Forelimb muscle (tissue), 1 donor: ENCODE results near the gene BLM. TPM values are rescaled to one million over a fixed set of nuclear protein-coding genes. Genes with fewer than 3 reads are reported as not detected.
"Not testable (repeated sequence)": the region's sequence is repeated elsewhere in the genome, so short reads cannot be mapped to it uniquely, and the experiment has no call there.

Experiments used
- DNase-seq: peaks from one replicate; pipeline ENCODE4 v3.0.0-alpha.2; 2013; ENCODE audit warnings: low read depth
- polyA plus RNA-seq: library from polyadenylated mRNA; unstranded; fragments of 120-200 nt; gene quantifications from one replicate; pipeline ENCODE4 v1.2.1, GENCODE V29; 2013; ENCODE audit not compliant: insufficient read length

Gene BLM
- polyA plus RNA-seq, result 4.8 TPM

DNA sequence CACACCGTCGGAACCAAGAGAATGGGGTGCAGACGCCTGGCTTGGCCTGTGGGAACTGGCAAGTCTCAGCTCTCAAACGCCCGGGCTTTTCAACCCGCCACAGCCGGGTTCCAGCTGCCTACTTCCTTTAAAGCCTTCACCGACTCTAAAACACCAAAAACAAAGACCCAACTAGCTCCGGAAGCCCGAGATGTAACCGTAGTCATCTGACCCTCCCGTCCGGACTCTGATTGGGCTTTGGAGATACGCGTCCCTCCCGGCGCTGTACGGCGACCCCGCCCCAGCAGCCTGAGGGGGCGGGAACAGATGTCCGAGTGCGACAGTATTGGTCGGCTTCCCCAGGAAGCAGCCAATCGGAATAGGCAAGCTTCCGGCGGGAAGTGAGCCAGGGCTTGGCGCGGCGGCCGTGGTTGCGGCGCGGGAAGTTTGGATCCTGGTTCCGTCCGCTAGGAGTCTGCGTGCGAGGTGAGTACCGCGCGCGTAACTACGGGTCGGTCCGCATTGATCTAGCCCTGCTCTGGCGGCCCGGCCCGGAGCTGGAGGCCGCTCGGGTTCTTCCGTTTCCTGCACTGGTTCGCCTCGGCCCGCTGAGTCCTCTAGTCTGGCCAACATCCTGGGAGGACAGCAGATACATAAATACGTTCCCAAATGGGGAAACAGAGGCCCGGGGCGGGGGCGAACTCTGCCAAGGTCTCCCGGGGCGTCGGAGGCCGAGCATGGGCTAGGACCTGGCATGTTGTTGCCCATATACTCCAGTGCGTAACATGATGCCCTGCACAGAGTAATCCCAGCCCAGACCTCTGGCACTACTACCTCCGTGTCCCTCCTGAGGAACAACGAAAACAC is at the start of gene BLM:
BLM (plus strand) TSS at position 371 of the 846 bp plus-strand sequence. CDS start 30,047 bp downstream, outside the sequence.
- peak; percentile 94 for DNase-seq

- DNase-seq, result not testable (repeated sequence)
Measured at GRCh38 chr15:90667755-90668345, 49.3 kb upstream of the BLM start.

DNA sequence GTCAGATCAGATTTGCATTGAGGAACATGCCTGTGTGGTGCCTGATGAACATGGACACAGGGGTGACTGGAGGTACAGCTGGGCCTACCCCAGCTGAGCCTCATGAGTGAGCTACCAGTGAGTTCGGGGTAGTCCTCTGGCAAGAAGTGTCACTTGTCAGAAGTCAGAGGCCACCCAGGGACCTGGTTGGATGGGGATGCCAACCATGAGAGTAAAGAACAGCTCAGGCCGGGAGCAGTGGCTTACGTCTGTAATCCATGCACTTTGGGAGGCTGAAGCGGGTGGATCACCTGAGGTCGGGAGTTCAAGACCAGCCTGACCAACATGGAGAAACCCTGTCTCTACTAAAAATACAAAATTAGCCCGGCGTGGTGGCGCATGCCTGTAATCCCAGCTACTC is 46.5 kb upstream of the BLM start:
- not testable (repeated sequence) for DNase-seq

- DNase-seq, result no peak
Measured at GRCh38 chr15:90671216-90671615, 45.9 kb upstream of the BLM start.

GRCh38 chr15:90673357-90673756 is 43.8 kb upstream of the BLM start:
- not testable (repeated sequence) for DNase-seq

DNA sequence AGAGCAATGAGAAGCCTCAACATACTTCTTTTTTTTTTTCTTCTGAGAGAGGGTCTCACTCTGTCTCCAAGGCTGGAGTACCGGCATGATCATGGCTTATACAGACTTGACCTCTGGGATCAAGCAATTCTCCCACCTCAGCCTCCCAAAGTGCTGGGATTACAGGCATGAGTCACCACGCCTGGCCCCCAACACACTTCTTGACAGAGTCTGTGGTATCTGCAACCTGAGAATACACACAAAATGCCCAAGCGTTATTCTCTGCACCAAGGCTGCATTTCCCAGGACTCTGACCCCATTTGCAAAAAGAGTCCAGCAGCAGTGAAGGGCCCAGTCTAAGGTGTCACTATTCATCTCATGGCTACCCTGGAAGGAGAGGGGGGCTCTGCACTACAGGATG is 42.7 kb upstream of the BLM start:
- no peak for DNase-seq

GRCh38 chr15:90675464-90675863 is 41.7 kb upstream of the BLM start:
- DNase-seq, result no peak

- DNase-seq, result no peak
Measured at GRCh38 chr15:90677807-90678790, 39.0 kb upstream of the BLM start.

GRCh38 chr15:90679959-90680358 is 37.2 kb upstream of the BLM start:
- DNase-seq, result no peak

GRCh38 chr15:90680371-90680935 is 36.7 kb upstream of the BLM start:
- DNase-seq, result peak; percentile 58

- DNase-seq, result no peak
Measured at GRCh38 chr15:90681056-90681455, 36.1 kb upstream of the BLM start.

DNA sequence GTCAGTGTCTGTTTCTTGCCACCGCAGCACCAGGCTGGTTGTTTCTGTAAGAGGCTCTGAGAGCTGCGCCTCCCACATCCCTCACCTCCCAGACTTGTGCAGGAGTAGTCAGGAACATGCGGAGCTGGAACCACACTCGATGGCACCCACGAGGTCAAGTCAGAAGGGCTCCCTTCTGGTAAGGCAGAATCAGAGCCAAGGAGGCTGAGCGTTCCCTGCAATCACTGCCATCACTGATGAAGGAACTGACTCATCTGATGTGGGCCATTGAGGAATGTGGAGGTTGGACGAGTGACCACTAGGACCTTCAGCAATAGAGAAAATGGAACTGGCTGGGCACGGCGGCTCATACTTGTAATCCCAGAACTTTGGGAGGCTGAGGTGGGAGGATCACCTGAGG is 35.7 kb upstream of the BLM start:
- DNase-seq, result no peak

- no peak for DNase-seq
Measured at GRCh38 chr15:90683371-90683770, 33.8 kb upstream of the BLM start.

DNA sequence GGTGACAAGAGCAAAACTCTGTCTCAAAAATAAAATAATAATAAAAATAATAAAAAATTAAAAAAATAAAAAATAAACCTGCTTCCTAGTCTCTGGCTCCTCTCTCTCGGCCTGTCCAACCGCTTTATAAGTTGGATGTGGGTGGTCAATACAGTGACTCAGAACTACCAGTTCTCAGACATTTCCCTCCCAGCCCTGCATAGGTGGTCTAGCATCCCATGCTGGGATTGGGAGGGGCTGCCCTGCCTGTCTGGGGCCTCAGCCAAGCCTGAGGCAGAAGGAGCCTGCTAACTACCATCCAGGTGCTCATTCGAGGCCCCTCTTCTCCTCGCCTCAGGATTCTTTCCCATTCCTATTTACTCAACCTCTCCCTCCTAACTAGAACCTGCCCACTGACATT is 33.3 kb upstream of the BLM start:
- DNase-seq, result no peak

GRCh38 chr15:90684281-90684680 is 32.9 kb upstream of the BLM start:
- no peak for DNase-seq

DNA sequence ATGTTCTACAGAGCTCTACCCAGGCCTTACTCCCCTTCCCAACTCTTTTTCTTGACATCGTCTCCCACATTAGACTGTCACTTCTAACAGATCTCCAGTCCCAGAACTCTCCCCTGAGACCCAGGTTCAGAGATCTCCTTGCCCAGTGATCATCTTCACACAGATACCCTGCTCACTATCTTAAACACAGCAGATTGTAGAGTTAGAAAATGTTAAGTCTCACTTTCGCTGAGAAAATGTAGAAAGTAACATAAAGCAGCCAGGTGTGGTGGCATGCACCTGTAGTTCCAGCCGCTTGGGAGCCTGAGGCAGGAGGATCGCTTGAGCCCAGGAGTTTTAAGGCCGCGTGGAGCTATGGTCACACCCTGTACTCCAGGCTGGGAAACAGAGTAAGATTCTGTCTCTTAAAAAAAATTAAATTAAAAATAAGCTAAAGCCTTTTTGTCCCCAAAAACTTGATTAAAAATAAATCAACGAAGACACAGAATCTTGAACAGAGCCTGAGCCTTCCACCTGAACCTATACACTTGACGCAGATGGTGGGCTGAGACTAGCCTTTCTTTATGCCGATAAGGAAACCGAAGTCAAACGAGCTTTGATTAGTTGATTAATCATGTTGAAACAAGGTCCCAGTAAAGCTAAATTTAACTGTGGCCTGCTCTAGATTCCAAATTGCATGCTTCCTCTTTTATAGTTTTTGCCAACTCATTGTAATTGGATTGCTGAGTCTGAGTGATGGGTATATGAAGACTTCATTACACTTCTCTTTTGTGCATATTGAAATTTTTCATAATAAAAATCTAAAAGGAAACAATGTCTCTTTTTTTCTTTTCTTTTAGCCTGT is 31.3 kb upstream of the BLM start:
- no peak for DNase-seq

- DNase-seq, result no peak
Measured at GRCh38 chr15:90686435-90687218, 30.5 kb upstream of the BLM start.

DNA sequence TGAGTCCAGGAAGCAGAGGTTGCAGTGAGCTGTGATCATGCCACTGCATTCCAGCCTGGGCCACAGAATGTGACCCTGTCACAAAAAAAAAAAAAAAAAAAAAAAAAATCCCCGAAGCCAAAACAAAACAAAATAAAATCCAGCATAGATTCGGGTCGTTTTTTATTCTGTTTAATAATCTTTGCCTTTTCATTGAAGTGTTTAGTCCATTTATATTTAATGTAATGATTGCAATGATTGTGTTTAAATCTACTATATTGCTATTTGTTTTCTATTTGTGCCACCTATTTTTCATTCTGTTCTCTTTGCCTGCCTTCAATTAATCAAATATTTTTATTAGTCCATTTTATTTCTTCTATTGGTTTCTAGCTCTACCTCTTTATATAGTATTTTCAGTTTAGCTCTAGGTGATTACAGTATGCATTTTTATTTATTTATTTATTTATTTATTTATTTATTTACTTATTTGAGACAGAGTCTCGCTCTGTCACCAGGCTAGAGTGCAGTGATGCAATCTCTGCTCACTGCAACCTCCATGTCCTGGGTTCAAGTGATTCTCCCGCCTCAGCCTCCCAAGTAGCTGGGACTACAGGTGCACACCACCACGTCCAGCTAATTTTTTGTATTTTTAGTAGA is 27.7 kb upstream of the BLM start:
- DNase-seq, result not testable (repeated sequence)

- no peak for DNase-seq
Measured at GRCh38 chr15:90690585-90690984, 26.6 kb upstream of the BLM start.
